ENCODE measurements around the gene ANKRD44.

The ANKRD44 gene

DNA sequence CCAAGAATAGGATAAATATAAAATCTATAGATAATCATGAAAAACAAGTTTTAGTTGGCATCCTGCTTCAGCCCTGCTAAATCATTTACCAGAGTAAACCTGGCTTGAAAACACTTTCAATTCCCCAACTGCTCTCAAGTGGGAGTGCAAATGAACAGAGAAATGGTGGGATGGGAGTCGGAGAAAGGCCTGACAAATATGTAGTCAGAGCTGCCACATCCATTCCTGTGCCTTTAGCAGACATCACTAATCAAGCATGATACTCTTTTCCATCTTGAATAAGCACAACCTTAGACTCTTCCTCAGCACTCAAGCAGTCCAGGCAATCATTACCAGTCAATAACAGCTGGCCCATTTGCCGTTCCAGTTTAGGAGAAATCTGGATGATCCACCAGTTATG is 101.3 kb downstream of the ANKRD44 start:
- TF ChIP-seq, protein P1, sequence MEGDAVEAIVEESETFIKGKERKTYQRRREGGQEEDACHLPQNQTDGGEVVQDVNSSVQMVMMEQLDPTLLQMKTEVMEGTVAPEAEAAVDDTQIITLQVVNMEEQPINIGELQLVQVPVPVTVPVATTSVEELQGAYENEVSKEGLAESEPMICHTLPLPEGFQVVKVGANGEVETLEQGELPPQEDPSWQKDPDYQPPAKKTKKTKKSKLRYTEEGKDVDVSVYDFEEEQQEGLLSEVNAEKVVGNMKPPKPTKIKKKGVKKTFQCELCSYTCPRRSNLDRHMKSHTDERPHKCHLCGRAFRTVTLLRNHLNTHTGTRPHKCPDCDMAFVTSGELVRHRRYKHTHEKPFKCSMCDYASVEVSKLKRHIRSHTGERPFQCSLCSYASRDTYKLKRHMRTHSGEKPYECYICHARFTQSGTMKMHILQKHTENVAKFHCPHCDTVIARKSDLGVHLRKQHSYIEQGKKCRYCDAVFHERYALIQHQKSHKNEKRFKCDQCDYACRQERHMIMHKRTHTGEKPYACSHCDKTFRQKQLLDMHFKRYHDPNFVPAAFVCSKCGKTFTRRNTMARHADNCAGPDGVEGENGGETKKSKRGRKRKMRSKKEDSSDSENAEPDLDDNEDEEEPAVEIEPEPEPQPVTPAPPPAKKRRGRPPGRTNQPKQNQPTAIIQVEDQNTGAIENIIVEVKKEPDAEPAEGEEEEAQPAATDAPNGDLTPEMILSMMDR (IDR thresholded peaks at IDR 0.05; ENCODE audit: control extremely low read depth, extremely low read depth, low read depth, missing control alignments) = no peak
- no peak for DNase-seq (ENCODE audit: extremely low spot score)
- ChIA-PET CTCF (interaction anchor here (1.0 to 6.5 kb wide), 4 partner anchors 12 to 102 kb away, joined by 4 to 54 read pairs (median 5); no protein-coding TSS in a partner anchor), POLR2A (interaction anchor here (1.4 kb wide), 1 partner anchor 10 kb away, joined by 3 read pairs; no protein-coding TSS in a partner anchor)

DNA sequence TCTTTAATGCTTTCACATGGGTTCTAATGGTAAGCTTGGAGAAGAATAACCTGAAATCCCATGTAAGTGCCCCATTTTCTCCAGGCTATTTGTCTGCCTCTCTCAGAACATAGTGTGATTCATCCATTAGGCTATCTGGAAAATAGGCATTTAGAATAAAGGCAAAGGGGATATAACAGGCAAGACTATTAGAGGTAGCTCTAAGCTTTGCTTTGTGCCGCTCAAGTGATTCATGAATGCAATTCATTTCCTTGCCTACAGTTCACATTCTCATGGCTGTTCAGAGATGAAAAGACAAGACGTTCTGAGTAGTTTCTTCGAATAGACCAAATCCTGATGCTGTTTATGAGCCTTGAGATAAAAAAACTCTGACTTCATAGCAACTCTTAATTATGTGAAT is 101.7 kb downstream of the ANKRD44 start:
- CTCF ChIA-PET = interaction anchor here (1.0 to 6.5 kb wide), 4 partner anchors 11 to 103 kb away, joined by 4 to 54 read pairs (median 4); no protein-coding TSS in a partner anchor
- TF ChIP-seq, protein P1 (IDR thresholded peaks at IDR 0.05; ENCODE audit: control extremely low read depth, extremely low read depth, low read depth, missing control alignments) = no peak
- DNase-seq (ENCODE audit: extremely low spot score) = no peak
- POLR2A ChIA-PET = no interaction called here

DNA sequence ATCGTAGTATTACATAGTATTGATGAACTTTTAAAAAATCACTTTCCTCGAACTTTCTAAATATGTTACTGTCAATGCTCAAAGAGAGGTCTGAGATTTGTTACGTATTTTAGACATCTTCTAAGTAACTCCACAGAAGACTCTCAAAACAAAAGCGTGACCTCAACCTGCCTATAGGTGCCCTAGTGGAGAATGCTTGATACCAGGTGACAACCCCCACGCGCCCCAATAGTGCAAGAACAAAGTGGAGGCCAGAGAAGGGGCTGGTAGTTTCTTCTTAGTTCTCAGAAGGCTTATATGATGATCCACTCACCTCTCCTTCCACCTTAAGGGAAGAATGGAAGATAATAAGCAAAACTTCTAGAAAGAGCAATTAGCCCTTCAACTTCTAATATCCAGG is 102.6 kb downstream of the ANKRD44 start:
- DNase-seq (ENCODE audit: extremely low spot score) = no peak
- TF ChIP-seq, protein P1 (IDR thresholded peaks at IDR 0.05; ENCODE audit: control extremely low read depth, extremely low read depth, low read depth, missing control alignments) = no peak
- CTCF ChIA-PET = interaction anchor here (1.0 to 6.5 kb wide), 6 partner anchors 10 to 99 kb away, joined by 3 to 54 read pairs (median 4); no protein-coding TSS in a partner anchor
- POLR2A ChIA-PET = interaction anchor here (0.5 kb wide), 1 partner anchor 10 kb away, joined by 7 read pairs; no protein-coding TSS in a partner anchor

DNA sequence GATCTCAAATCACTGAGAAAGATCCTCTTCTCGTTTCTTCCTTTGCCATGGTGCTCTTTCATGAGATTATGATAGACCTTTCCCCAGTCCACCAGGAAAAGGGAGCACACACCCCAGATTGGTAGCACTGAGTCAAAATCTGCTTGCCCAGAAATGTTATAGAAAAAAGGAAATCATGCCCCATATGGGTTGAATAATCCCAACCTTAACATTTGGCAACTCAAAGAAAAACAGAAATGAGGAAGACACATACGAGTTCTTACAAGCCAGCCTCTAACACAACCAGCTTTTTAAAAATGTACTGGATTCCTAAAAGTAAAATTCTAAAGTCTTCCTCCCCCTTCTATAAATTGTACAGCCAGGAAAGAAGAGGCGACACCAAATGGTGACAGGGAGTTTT is 103.0 kb downstream of the ANKRD44 start:
- ChIA-PET CTCF (interaction anchor here (1.4 to 6.5 kb wide), 5 partner anchors 10 to 171 kb away, joined by 3 to 54 read pairs (median 4); no protein-coding TSS in a partner anchor), POLR2A (no interaction called here)
- no peak for DNase-seq (ENCODE audit: extremely low spot score)
- TF ChIP-seq, protein P1 (IDR thresholded peaks at IDR 0.05; ENCODE audit: control extremely low read depth, extremely low read depth, low read depth, missing control alignments) = no peak

DNA sequence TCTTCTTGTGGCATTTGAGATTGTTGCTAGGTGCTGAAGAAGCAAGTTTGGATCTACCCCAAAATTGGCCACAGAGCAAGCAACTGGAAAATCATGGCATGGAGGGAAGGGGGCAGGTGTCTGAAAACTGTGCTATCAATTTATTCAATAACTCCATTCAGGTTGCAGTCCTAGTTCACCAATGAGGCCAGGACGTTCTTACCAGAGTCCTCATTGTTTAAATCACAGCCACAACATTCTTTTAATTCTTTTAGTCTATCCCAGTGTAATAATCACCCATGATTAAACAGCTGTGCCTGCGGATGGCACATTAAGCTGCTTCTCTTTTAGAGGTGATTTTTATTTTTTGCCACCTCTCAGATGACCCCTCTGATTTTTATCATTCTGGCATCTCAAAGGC is 103.5 kb downstream of the ANKRD44 start:
- ChIA-PET POLR2A (no interaction called here), CTCF (interaction anchor here (1.4 to 6.5 kb wide), 7 partner anchors 9 to 171 kb away, joined by 3 to 54 read pairs (median 4); no protein-coding TSS in a partner anchor)
- TF ChIP-seq, protein P1 (IDR thresholded peaks at IDR 0.05; ENCODE audit: control extremely low read depth, extremely low read depth, low read depth, missing control alignments) = no peak
- no peak for DNase-seq (ENCODE audit: extremely low spot score)

DNA sequence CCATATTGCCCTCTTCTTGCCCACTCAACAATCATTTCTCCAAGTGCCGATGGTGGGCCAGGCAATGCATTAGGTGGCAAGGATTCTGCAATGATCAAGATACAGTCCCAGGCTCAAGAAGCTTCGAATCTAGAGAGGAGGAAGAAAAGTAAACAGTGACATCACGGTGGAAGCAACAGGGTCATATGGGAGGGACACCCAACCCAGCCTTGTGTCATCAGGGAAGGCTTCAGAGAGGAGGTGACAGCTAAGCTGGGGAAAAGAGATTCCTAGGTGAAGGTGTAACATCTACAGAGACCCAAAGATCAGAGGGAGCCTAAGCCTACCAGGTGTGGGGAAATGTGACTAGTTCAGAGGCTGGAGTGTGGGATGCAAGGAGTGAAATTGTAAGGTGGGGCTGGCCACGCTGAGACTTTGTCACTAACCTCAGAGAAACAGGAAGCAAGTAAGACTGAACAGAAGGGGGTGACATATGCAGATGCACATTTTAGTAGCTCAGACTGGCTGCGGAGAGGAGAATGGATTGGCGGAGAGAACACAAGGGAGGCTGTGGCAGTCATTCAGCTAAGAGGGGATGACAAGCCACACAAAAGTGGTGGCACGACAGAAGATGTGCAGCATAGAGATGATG is 104.9 kb downstream of the ANKRD44 start:
- TF ChIP-seq, protein P1 (IDR thresholded peaks at IDR 0.05; ENCODE audit: control extremely low read depth, extremely low read depth, low read depth, missing control alignments) = peak; percentile 13
- ChIA-PET CTCF (interaction anchor here (0.9 to 6.6 kb wide), 16 partner anchors 8 to 173 kb away, joined by 3 to 54 read pairs (median 4); partner anchors contain the start of gene ANKRD44), POLR2A (no interaction called here)
- DNase-seq (ENCODE audit: extremely low spot score) = peak; percentile 64
